A549 (cell line): ENCODE data around the gene LYZL6.

Experiments used
- CHD2 ChIP-seq: fragments of 150-350 bp; IDR thresholded peaks from 2 replicates; pipeline ENCODE4 v1.6.1; 2014; ENCODE audit warnings: low read length; ENCODE audit not compliant: partially characterized antibody
- GATA3 ChIP-seq: IDR thresholded peaks from 2 replicates; pipeline ENCODE4 v1.6.1; 2012; ENCODE audit warnings: borderline replicate concordance
- HDAC2 ChIP-seq: fragments of 200-600 bp; sonication (generic); IDR thresholded peaks from 2 replicates; pipeline ENCODE4 v1.6.1; 2016
- NFE2L2 ChIP-seq: fragments of 150-350 bp; conservative IDR thresholded peaks from 2 replicates; pipeline ENCODE4 v1.6.1; 2014; ENCODE audit warnings: low read length
- POLR2A ChIP-seq: IDR thresholded peaks from 2 replicates; pipeline ENCODE4 v1.6.1; 2012; ENCODE audit warnings: mild to moderate bottlenecking, low read length
- POLR2AphosphoS2 ChIP-seq: conservative IDR thresholded peaks from 2 replicates; pipeline ENCODE4 v1.6.1; 2012; ENCODE audit warnings: low read length, improper control_type of control experiment, inconsistent platforms
- ZFP36 ChIP-seq: fragments of 450-650 bp; IDR thresholded peaks from 2 replicates; pipeline ENCODE4 v1.6.1; 2014; ENCODE audit warnings: borderline replicate concordance; ENCODE audit not compliant: partially characterized antibody
- TF ChIP-seq, protein P1 (sequence below): fragments of >200 bp; sonication (Bioruptor Twin); formaldehyde crosslinking; IDR thresholded peaks from 3 replicates; pipeline ENCODE4 v1.5.1; 2016
- TF ChIP-seq, protein P2 (sequence below): fragments of 150-350 bp; IDR thresholded peaks from 2 replicates; pipeline ENCODE4 v1.6.1; 2014; ENCODE audit warnings: low read depth, mild to moderate bottlenecking, low read length

DNA sequence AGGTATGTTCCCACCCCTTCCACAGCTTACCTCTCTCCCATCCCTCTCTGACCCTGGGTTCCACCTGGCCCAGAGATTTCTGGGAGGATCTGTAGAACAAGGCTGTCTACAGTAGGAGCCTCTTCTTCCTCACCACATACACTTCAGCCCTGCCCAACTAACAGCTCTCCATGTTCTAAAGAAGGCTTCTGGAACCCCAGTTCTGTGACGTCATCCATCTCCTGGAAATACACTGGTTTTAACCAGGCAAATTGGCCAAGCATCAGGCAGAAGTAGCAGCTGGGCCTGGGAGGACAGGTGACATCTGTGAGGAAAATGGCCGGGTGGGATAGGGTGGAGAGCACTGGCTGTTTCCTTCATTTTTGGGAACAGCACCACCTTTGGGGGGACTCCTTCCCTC is at the start of gene LYZL6:
- TF ChIP-seq NFE2L2 = no peak
- TF ChIP-seq, protein P1, sequence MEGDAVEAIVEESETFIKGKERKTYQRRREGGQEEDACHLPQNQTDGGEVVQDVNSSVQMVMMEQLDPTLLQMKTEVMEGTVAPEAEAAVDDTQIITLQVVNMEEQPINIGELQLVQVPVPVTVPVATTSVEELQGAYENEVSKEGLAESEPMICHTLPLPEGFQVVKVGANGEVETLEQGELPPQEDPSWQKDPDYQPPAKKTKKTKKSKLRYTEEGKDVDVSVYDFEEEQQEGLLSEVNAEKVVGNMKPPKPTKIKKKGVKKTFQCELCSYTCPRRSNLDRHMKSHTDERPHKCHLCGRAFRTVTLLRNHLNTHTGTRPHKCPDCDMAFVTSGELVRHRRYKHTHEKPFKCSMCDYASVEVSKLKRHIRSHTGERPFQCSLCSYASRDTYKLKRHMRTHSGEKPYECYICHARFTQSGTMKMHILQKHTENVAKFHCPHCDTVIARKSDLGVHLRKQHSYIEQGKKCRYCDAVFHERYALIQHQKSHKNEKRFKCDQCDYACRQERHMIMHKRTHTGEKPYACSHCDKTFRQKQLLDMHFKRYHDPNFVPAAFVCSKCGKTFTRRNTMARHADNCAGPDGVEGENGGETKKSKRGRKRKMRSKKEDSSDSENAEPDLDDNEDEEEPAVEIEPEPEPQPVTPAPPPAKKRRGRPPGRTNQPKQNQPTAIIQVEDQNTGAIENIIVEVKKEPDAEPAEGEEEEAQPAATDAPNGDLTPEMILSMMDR = no peak
- TF ChIP-seq GATA3 = no peak
- TF ChIP-seq POLR2AphosphoS2 = no peak
- TF ChIP-seq HDAC2 = no peak
- no peak for TF ChIP-seq POLR2A
- TF ChIP-seq, protein P2, sequence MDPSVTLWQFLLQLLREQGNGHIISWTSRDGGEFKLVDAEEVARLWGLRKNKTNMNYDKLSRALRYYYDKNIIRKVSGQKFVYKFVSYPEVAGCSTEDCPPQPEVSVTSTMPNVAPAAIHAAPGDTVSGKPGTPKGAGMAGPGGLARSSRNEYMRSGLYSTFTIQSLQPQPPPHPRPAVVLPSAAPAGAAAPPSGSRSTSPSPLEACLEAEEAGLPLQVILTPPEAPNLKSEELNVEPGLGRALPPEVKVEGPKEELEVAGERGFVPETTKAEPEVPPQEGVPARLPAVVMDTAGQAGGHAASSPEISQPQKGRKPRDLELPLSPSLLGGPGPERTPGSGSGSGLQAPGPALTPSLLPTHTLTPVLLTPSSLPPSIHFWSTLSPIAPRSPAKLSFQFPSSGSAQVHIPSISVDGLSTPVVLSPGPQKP = no peak
- no peak for TF ChIP-seq CHD2
- no peak for TF ChIP-seq ZFP36
